GM12801 (cell line): ENCODE measurements around the gene ZNF319.

Experiments used
- TF ChIP-seq, protein P1 (sequence below): IDR thresholded peaks from one replicate; pipeline ENCODE4 v1.5.1; 2011; ENCODE audit warnings: control low read depth; ENCODE audit not compliant: insufficient read length; ENCODE audit errors: extremely low read depth

Gene ZNF319

DNA sequence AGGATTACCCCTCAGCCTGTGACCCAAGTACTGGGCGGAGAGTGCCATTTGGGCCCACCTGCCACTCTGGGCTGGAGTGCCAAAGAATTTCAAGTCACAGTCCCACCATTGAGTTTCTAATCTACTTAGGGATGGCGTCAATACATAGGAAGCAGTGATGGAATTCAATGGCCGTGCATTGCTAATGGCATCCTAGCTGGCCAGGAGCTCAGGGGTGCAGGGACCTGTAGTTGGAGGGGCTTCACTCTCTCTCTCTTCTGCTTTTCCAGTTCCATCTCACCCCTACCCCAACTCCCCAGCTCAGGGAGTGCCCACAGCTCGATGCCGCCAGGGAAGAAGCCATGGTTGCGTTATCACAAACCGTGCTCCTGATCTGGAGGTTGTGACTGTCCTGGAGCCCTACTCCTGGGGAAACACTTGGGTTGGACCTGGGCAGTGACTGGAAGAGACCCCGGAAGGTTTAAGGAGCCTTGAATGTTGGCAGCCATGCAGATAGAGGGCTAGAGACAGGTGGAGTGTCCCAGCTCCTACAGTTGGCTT is 27.5 kb upstream of the ZNF319 start:
- TF ChIP-seq, protein P1, sequence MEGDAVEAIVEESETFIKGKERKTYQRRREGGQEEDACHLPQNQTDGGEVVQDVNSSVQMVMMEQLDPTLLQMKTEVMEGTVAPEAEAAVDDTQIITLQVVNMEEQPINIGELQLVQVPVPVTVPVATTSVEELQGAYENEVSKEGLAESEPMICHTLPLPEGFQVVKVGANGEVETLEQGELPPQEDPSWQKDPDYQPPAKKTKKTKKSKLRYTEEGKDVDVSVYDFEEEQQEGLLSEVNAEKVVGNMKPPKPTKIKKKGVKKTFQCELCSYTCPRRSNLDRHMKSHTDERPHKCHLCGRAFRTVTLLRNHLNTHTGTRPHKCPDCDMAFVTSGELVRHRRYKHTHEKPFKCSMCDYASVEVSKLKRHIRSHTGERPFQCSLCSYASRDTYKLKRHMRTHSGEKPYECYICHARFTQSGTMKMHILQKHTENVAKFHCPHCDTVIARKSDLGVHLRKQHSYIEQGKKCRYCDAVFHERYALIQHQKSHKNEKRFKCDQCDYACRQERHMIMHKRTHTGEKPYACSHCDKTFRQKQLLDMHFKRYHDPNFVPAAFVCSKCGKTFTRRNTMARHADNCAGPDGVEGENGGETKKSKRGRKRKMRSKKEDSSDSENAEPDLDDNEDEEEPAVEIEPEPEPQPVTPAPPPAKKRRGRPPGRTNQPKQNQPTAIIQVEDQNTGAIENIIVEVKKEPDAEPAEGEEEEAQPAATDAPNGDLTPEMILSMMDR: no peak

DNA sequence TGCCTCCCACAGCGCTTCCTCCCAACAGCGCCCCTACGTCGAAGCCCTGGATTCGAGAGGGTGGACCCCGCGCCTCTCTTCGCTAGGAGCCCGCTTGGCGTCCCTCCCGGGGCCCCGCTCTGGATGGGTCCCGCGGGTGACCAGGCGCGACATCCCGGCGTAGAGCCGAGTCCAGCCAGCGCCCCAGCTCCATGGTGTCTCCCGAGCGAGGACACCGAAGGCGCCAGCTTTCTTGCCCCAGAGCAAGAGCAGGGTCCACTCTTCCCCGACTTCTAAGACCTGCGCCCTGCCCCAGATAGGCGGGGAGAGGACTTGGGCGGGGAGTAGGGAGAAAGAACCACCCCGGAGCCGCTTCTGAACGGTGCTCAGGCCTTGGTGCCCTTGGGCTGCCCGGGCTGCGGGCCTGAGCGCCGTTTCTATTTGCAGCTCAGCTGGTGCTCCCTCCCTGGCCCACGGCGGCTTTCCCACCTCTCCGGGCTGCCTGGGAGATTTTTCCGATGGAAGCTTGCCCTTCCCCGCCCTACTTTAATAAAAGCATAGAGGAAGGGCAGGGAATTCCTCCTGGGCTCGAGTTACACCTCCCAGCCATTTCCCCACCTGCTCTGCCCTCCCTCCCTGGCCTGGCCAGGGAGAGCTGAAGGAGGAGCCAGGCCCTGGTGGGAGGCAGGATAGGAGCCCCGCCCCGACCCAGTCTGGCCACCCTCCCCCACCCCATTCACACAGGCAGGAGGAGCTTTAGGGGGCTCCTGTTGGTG is 26.9 kb upstream of the ZNF319 start:
- TF ChIP-seq, protein P1: no peak

DNA sequence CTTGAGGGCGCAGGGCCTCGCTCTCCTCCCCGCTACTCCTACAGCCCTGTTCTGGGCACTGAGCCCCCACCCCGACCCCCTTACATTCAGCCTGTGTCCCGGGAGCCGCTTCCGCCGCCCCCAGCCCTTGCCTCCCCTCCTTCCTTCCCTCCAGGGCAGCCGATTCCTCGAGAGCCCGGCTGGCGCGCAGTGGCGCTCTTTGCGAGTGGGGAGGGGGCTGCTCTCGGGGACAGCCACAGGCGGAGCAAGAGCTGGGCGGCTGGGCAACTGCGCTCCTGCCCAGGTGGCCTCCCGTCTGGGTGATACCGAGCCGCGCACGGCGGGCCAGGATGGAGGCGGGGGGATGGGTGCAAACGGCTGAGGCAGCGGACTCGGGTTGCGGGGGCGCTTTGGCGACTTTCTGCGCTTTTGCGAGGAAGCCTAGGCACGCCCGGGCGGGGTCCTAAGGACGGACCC is 26.3 kb upstream of the ZNF319 start:
- TF ChIP-seq, protein P1: no peak

DNA sequence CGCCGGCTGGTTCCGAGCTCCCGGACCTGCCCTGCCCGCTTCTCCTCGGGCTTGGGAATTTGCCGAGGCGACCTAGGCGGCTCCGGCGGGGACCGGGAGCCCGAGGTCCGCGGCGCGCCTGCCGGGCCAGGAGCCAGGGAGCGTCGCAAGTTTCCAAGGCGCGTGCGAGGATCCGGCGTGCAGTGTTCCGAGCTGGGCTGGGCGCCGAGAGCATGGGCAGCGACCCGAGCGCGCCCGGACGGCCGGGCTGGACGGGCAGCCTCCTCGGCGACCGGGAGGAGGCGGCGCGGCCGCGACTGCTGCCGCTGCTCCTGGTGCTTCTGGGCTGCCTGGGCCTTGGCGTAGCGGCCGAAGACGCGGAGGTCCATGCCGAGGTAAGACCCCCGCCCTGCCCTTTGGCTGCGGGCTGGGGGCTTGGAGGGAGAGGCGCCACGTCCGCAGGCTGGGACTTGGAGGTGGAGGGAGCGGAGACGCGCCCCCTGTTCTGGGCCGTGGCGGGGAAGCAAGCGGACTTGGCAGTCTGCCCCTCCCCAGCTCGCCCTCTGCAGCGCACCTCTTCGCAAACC is 25.8 kb upstream of the ZNF319 start:
- TF ChIP-seq, protein P1: no peak

DNA sequence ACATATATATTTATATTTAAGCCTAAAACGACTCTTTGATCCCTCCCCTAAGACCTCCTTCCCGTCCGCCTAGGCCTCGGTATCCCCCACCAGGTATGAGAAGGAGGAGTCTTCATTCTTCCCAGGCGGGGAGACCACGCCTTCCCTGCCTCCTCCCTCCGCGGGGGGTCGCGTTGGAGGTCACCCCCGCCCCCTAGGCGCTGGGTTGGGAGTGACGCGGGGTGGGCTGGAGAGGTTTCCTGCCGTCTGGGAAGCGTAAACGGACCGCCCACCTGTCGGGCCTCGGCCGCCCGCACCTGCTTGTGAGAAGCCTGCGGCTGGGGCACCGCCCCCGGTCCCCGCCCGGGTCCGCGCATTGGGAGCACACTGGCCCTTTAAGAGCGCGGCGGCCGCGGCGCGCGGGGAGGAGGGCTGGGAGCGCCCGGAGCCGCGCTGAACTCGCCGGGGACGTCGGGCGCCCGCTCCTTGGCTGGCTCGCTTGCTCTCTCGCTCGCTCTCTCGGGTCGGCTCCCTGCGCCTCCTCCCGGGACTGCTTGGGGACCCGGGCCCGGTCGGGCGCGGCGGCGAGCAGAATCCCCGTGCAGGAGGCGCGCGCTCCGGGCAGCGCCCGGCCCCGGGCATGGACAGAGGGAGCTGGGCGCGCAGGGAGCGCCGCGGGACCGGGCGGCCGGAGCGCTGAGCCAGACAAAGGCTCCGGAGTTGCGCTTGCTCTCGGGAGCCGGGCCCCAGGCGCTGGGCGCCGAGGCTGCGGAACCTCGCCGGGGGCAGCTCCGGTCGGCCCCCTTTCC is 25.1 kb upstream of the ZNF319 start, which contains the start of gene MMP15:
MMP15 (plus strand) TSS at position 404 of the 788 bp plus-strand sequence. CDS start 597 bp downstream, outside the sequence.
- TF ChIP-seq, protein P1: no peak

DNA sequence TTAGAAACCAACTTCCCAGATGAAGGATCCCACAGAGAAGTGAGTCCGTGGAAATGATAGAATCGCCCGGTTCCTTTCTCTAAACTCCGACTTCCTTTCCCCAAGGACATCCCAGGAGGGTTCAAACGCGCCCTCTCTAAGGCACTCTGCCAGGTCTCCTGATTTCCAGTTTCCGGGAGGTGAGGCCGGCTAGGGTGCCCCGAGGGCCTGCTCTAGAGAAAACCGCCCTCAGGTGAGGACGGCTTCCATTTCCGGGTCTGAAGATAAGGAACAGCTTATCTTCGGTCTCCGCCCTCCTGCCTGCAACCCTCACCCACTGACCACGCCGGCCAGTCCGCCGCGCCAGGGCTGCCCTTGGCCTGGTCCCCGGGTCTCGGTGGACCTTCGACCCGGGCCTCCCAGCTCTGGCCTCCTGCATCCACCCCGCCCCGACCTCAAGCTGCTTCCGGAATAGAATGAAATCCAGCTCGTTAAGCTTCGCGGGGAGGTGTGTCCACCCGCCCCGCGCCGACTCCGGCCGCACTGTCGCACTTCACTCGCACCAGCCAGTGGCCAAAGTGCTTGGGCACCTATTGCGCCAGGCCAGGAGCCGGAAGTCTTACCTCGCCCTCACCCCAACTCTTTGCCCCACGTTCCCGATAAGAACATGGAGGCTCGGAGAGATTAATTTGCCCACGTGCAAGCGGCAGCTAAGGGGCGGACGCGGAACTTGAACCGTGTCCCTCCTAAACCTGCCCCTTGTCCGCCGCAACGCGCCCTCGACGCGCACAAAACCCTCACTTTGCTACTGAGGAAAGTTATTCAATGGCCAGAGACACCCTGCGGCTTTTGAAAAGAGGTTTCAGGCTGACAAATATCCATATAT is 24.2 kb upstream of the ZNF319 start:
- TF ChIP-seq, protein P1: no peak
